K562 (cell line): ENCODE results near the gene ZNF618. TPM values are rescaled to one million over a fixed set of nuclear protein-coding genes. Genes with fewer than 3 reads are reported as not detected.
A peak's percentile ranks its signal among the peaks of the same experiment; 100 is the strongest.

Experiments
- CBFA2T2 ChIP-seq: fragments of 450-650 bp; conservative IDR thresholded peaks from 2 replicates; pipeline ENCODE4 v1.6.1; 2017; ENCODE audit warnings: mild to moderate bottlenecking
- CHD4 ChIP-seq: fragments of 200-600 bp; sonication (generic); IDR thresholded peaks from 3 replicates; pipeline ENCODE4 v1.6.1; 2012; ENCODE audit warnings: low read depth, mild to moderate bottlenecking, mixed read lengths, low read length, inconsistent platforms; ENCODE audit not compliant: insufficient read depth, insufficient replicate concordance, poor library complexity, severe bottlenecking
- DACH1 ChIP-seq: fragments of 450-650 bp; IDR thresholded peaks from 2 replicates; pipeline ENCODE4 v1.6.1; 2018; ENCODE audit not compliant: partially characterized antibody
- E2F6 ChIP-seq, 2 experiments: IDR thresholded peaks; 2 replicates each; pipeline ENCODE4 v1.6.1; 2011; ENCODE audit warnings: borderline replicate concordance in 1 of 2, control low read depth in 1 of 2, low read depth in 1 of 2, low read length in 1 of 2, mild to moderate bottlenecking in 1 of 2, mixed read lengths in 1 of 2, moderate library complexity in 1 of 2; ENCODE audit not compliant: insufficient read depth in 1 of 2, insufficient read length in 1 of 2, poor library complexity in 1 of 2, severe bottlenecking in 1 of 2; ENCODE audit errors: extremely low read depth in 1 of 2
- ESRRA ChIP-seq: fragments of 450-650 bp; IDR thresholded peaks from 2 replicates; pipeline ENCODE4 v1.6.1; 2014; ENCODE audit warnings: low read depth, mild to moderate bottlenecking, moderate library complexity, borderline replicate concordance
- FOXP1 ChIP-seq: sonication (generic); formaldehyde crosslinking; IDR thresholded peaks from 2 replicates; pipeline ENCODE4 v1.8.0; 2022; ENCODE audit warnings: mild to moderate bottlenecking, missing genetic modification reagents
- MNT ChIP-seq, 2 experiments: fragments of 450-650 bp; conservative IDR thresholded peaks; 2 replicates each; pipeline ENCODE4 v1.6.1; 2017; ENCODE audit warnings: mild to moderate bottlenecking in 2 of 2, moderate library complexity in 2 of 2
- NR2C1 ChIP-seq, 2 experiments: fragments of 450-650 bp; IDR thresholded peaks; 2 replicates each; pipeline ENCODE4 v1.6.1; 2017; ENCODE audit warnings: mild to moderate bottlenecking in 2 of 2, antibody characterized with exemption in 1 of 2, inconsistent platforms in 1 of 2, missing compliant biosample characterization in 1 of 2, missing genetic modification characterization in 1 of 2
- NRF1 ChIP-seq, 2 experiments: fragments of 450-650 bp; IDR thresholded peaks in 1 of 2; conservative IDR thresholded peaks in 1 of 2; 2 replicates each; pipeline ENCODE4 v1.6.1; 2014; ENCODE audit warnings: mild to moderate bottlenecking in 2 of 2
- POLR2G ChIP-seq: fragments of 200-400 bp; formaldehyde crosslinking; IDR thresholded peaks from 2 replicates; pipeline ENCODE4 v1.6.1; 2017; ENCODE audit warnings: low read depth, mild to moderate bottlenecking, antibody characterized with exemption, low read length, moderate library complexity
- RBM25 ChIP-seq: fragments of 200-400 bp; formaldehyde crosslinking; IDR thresholded peaks from 2 replicates; pipeline ENCODE4 v1.6.1; 2018; ENCODE audit warnings: low read length, low read depth, moderate library complexity; ENCODE audit not compliant: severe bottlenecking
- SREBF1 ChIP-seq: fragments of 150-350 bp; IDR thresholded peaks from 2 replicates; pipeline ENCODE4 v1.6.1; 2014; ENCODE audit warnings: antibody characterized with exemption, low read depth, low read length, borderline replicate concordance
- SRF ChIP-seq, 2 experiments: fragments of 250-450, 450-650 bp in 1 of 2; sonication (Bioruptor Pico) in 1 of 2; sonication (generic) in 1 of 2; formaldehyde crosslinking; IDR thresholded peaks; 2 replicates each; pipeline versions ENCODE4 v1.5.0 to v1.5.1; 2020 to 2022; ENCODE audit warnings: mild to moderate bottlenecking in 1 of 2, missing genetic modification reagents in 1 of 2
- TAF1 ChIP-seq: IDR thresholded peaks from 2 replicates; pipeline ENCODE4 v1.6.1; 2011; ENCODE audit warnings: mild to moderate bottlenecking, low read length, moderate library complexity; ENCODE audit not compliant: insufficient read depth, control insufficient read depth, severe bottlenecking; ENCODE audit errors: extremely low read depth
- TRIM28 ChIP-seq: fragments of 450-650 bp; IDR thresholded peaks from 2 replicates; pipeline ENCODE4 v1.6.1; 2017
- WHSC1 ChIP-seq: IDR thresholded peaks from one replicate; pipeline ENCODE4 v1.6.1; 2012; ENCODE audit warnings: low read length, control low read depth, inconsistent platforms
- ZNF644 ChIP-seq: fragments of 200-800 bp; sonication (Bioruptor generic); IDR thresholded peaks from 2 replicates; pipeline ENCODE4 v1.6.1; 2016; ENCODE audit warnings: low read depth, missing genetic modification characterization, missing compliant biosample characterization
- polyA plus RNA-seq, 8 experiments: library from polyadenylated mRNA; depleted of rRNA in 4 of 8; stranded (reverse) in 5 of 8; unstranded in 3 of 8; fragments of >200 nt; fragmentation: Nextera tagmentation in 2 of 8; fragmentation: Illumina TruSeq in 1 of 8; extraction: Ambion mirVana in 2 of 8; extraction: Trizol in 1 of 8; gene quantifications; 2 replicates each; pipeline versions ENCODE4 v1.2.1 to v1.2.3, GENCODE V29; 2011 to 2014; ENCODE audit warnings: inconsistent platforms in 1 of 8, missing spikeins in 1 of 8
- total RNA-seq, 7 experiments: library from RNA; depleted of rRNA in 6 of 7; stranded (reverse); fragments of >200 nt in 6 of 7; fragmentation: Illumina TruSeq in 2 of 7; extraction: Trizol in 2 of 7; gene quantifications; 2 replicates each; pipeline versions ENCODE4 v1.2.1 to v1.2.3, GENCODE V29; 2011 to 2021; ENCODE audit warnings: low replicate concordance in 1 of 7
- TF ChIP-seq, protein P1 (sequence below): IDR thresholded peaks from 3 replicates; pipeline ENCODE4 v1.6.1; 2011; ENCODE audit warnings: borderline replicate concordance, mild to moderate bottlenecking, moderate library complexity; ENCODE audit not compliant: insufficient read length; ENCODE audit errors: extremely low read depth
- TF ChIP-seq, protein P2 (sequence below): fragments of 250-450 bp; sonication (Bioruptor Pico); IDR thresholded peaks from 2 replicates; pipeline ENCODE4 v1.4.0; 2020; ENCODE audit warnings: mild to moderate bottlenecking

The ZNF618 gene
- total and polyA plus RNA-seq, 9 of the 15 experiments (the other 6 are each of a cell fraction or from before 2014, with no cell fraction given): 0.08 to 13.7 (median 3.4) TPM

DNA sequence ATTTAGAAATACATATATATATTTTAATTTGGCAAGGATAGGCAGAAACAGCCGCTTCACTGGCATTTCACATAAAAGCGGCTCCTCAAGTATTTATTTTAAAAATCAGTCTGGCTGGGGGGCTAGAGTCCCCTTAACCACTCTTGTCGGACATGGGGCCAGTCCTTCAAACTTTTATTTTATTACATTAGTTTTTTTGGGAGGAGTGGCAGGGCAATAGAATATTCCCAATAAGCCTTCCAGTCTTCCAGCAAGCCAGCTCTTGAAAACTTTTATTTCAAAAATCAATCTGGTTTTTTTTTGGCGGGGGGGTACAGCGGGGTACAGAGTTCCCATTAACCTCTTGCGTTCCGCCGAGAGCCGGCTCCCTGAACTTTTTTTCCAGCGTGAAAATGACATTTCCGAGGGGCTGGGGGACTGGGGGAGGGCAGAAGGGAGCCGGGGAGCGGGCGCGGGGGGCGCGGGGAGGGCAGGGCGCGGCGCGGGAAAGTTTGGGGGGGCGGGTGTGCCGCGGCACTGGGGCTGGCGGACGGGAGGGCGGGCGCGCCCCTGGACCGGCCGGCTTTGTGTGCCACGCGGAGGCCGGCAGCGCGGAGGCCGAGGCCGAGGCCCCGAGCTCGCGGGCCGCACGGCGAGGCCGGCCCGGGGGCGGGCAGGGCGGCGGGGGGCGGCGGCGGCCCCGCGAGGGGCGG is 504 bp upstream of the ZNF618 start (continued):
- TF ChIP-seq TAF1 (peak; percentile 7), POLR2G (peak; percentile 4; the same call in 1 of the 2 replicates), SRF (CRISPR knock-in tag; IDR thresholded peaks at IDR 0.05) (no peak), NR2C1 (IDR thresholded peaks at IDR 0.05) (no peak), NR2C1 (tag; IDR thresholded peaks at IDR 0.05) (no peak), TRIM28 (no peak), E2F6 (IDR thresholded peaks at IDR 0.05; ENCODE audit: borderline replicate concordance in 1 of 2, extremely low read depth in 1 of 2, insufficient read depth in 1 of 2, insufficient read length in 1 of 2, low read depth in 1 of 2, low read length in 1 of 2, poor library complexity in 1 of 2, severe bottlenecking in 1 of 2) (peak in 1 of 2 experiments; percentile 59), FOXP1 (CRISPR knock-in tag) (no peak), RBM25 (peak; percentile 30), MNT (conservative IDR thresholded peaks at IDR 0.05) (no peak), CBFA2T2 (no peak), SREBF1 (no peak), CHD4 (no peak), NRF1 (conservative IDR thresholded peaks at IDR 0.05 in 1 of 2, IDR thresholded peaks at IDR 0.05 in 1 of 2) (no peak), DACH1 (no peak), ESRRA (no peak), ZNF644 (tag) (no peak), WHSC1 (no peak)
- TF ChIP-seq, protein P1, sequence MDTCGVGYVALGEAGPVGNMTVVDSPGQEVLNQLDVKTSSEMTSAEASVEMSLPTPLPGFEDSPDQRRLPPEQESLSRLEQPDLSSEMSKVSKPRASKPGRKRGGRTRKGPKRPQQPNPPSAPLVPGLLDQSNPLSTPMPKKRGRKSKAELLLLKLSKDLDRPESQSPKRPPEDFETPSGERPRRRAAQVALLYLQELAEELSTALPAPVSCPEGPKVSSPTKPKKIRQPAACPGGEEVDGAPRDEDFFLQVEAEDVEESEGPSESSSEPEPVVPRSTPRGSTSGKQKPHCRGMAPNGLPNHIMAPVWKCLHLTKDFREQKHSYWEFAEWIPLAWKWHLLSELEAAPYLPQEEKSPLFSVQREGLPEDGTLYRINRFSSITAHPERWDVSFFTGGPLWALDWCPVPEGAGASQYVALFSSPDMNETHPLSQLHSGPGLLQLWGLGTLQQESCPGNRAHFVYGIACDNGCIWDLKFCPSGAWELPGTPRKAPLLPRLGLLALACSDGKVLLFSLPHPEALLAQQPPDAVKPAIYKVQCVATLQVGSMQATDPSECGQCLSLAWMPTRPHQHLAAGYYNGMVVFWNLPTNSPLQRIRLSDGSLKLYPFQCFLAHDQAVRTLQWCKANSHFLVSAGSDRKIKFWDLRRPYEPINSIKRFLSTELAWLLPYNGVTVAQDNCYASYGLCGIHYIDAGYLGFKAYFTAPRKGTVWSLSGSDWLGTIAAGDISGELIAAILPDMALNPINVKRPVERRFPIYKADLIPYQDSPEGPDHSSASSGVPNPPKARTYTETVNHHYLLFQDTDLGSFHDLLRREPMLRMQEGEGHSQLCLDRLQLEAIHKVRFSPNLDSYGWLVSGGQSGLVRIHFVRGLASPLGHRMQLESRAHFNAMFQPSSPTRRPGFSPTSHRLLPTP: no peak
- TF ChIP-seq, protein P2, sequence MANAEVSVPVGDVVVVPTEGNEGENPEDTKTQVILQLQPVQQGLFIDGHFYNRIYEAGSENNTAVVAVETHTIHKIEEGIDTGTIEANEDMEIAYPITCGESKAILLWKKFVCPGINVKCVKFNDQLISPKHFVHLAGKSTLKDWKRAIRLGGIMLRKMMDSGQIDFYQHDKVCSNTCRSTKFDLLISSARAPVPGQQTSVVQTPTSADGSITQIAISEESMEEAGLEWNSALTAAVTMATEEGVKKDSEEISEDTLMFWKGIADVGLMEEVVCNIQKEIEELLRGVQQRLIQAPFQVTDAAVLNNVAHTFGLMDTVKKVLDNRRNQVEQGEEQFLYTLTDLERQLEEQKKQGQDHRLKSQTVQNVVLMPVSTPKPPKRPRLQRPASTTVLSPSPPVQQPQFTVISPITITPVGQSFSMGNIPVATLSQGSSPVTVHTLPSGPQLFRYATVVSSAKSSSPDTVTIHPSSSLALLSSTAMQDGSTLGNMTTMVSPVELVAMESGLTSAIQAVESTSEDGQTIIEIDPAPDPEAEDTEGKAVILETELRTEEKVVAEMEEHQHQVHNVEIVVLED: no peak
